Trophoblast cell (in vitro differentiated cells and primary cell): ENCODE results near the gene IL17RA.
A peak's percentile ranks its signal among the peaks of the same experiment; 100 is the strongest.

ENCODE experiments used
- DNase-seq, 2 donors: peaks; one replicate each; pipeline ENCODE4 v3.0.0-alpha.2; 2016
- H2AFZ ChIP-seq: 2 replicates; pipeline ENCODE4 v1.6.1; 2013; ENCODE audit warnings: low read length, moderate library complexity, mild to moderate bottlenecking; ENCODE audit not compliant: insufficient read depth, poor library complexity
- H2AK5ac ChIP-seq: 2 replicates; pipeline ENCODE4 v1.6.1; 2013; ENCODE audit warnings: mild to moderate bottlenecking, low read length
- H2BK120ac ChIP-seq: 2 replicates; pipeline ENCODE4 v1.6.1; 2013; ENCODE audit warnings: low read length, mild to moderate bottlenecking, moderate library complexity; ENCODE audit not compliant: insufficient read depth, poor library complexity
- H2BK12ac ChIP-seq: 2 replicates; pipeline ENCODE4 v1.6.1; 2013; ENCODE audit warnings: mild to moderate bottlenecking, low read length, moderate library complexity
- H2BK5ac ChIP-seq: 2 replicates; pipeline ENCODE4 v1.6.1; 2013; ENCODE audit warnings: low read length, low read depth, moderate library complexity, mild to moderate bottlenecking; ENCODE audit not compliant: poor library complexity
- H3K14ac ChIP-seq: 2 replicates; pipeline ENCODE4 v1.6.1; 2013; ENCODE audit warnings: mild to moderate bottlenecking, low read length
- H3K18ac ChIP-seq: 2 replicates; pipeline ENCODE4 v1.6.1; 2013; ENCODE audit warnings: mild to moderate bottlenecking, low read length
- H3K23ac ChIP-seq: 2 replicates; pipeline ENCODE4 v1.6.1; 2013; ENCODE audit warnings: low read length
- H3K27ac ChIP-seq: 2 replicates; pipeline ENCODE4 v1.5.1; 2013; ENCODE audit warnings: low read depth, mild to moderate bottlenecking, inconsistent platforms, low read length, moderate library complexity
- H3K27me3 ChIP-seq: 2 replicates; pipeline ENCODE4 v1.6.1; 2013; ENCODE audit warnings: inconsistent platforms, mild to moderate bottlenecking, low read length, moderate library complexity; ENCODE audit not compliant: insufficient read depth
- H3K36me3 ChIP-seq, 2 experiments: 1 replicate in 1 of 2; 2 replicates in 1 of 2; pipeline ENCODE4 v1.6.1; 2013; ENCODE audit warnings: low read length in 2 of 2, mild to moderate bottlenecking in 2 of 2, moderate library complexity in 1 of 2; ENCODE audit not compliant: insufficient read depth in 2 of 2, control insufficient read depth in 1 of 2
- H3K4ac ChIP-seq: 2 replicates; pipeline ENCODE4 v1.6.1; 2013; ENCODE audit warnings: low read depth, mild to moderate bottlenecking, low read length, moderate library complexity
- H3K4me1 ChIP-seq, 2 experiments: 1 replicate in 1 of 2; 2 replicates in 1 of 2; pipeline ENCODE4 v1.6.1; 2013; ENCODE audit warnings: low read length in 2 of 2, mild to moderate bottlenecking in 2 of 2, moderate library complexity in 1 of 2; ENCODE audit not compliant: insufficient read depth in 2 of 2, control insufficient read depth in 1 of 2
- H3K4me2 ChIP-seq: 2 replicates; pipeline ENCODE4 v1.6.1; 2013; ENCODE audit warnings: inconsistent platforms, mild to moderate bottlenecking, low read length, moderate library complexity
- H3K4me3 ChIP-seq: 2 replicates; pipeline ENCODE4 v1.5.1; 2013; ENCODE audit warnings: mild to moderate bottlenecking, low read depth, low read length, inconsistent platforms
- H3K79me1 ChIP-seq: one replicate; pipeline ENCODE4 v1.6.1; 2013; ENCODE audit warnings: low read length
- H3K79me2 ChIP-seq: 2 replicates; pipeline ENCODE4 v1.6.1; 2013; ENCODE audit warnings: low read length, mild to moderate bottlenecking; ENCODE audit not compliant: control insufficient read depth, insufficient read depth, poor library complexity
- H3K9ac ChIP-seq: 2 replicates; pipeline ENCODE4 v1.6.1; 2013; ENCODE audit warnings: mild to moderate bottlenecking, low read length
- H3K9me3 ChIP-seq: 2 replicates; pipeline ENCODE4 v1.6.1; 2013; ENCODE audit warnings: low read depth, mild to moderate bottlenecking, control low read depth, inconsistent platforms, low read length; ENCODE audit not compliant: insufficient read depth
- H4K12ac ChIP-seq: 2 replicates; pipeline ENCODE4 v1.6.1; 2013; ENCODE audit warnings: low read depth, mild to moderate bottlenecking, low read length, moderate library complexity
- H4K8ac ChIP-seq: 2 replicates; pipeline ENCODE4 v1.6.1; 2013; ENCODE audit warnings: low read depth, mild to moderate bottlenecking, low read length, moderate library complexity
- H4K91ac ChIP-seq: one replicate; pipeline ENCODE4 v1.6.1; 2013; ENCODE audit warnings: low read depth, mild to moderate bottlenecking, low read length, moderate library complexity
- WGBS: extraction: QIAGEN DNeasy Blood & Tissue Kit; methylation state at CpG from one replicate; pipeline ENCODE4 v1.1.7; 2013; ENCODE audit warnings: missing lambda C conversion rate; ENCODE audit not compliant: insufficient read length, insufficient coverage; ENCODE audit errors: extremely low coverage; 5-methylcytosine and 5-hydroxymethylcytosine counted together

Gene IL17RA

DNA sequence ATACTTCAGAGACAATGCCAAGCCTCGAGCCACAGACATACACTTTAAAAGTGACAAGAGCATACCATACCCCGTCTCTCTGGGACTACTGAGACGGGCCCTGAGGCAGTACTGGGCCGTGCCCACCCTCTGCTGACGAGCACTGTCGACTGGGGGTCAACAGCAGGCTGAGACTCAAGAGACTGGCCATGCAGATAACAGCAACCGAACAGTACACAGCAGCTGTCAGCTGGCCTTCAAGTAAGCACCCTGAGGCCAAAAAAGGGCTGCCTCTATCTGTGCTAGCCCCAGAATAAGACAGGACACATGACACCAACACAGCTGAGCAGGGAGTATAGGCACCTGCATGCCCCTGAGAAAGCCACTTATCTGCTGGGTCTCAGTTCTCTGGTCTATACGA lies 55.2 kb downstream of the IL17RA start:
- no peak overlapping the region for H3K18ac ChIP-seq
- H3K9ac ChIP-seq = no peak overlapping the region
- H3K27me3 ChIP-seq = no peaks in the 10 kb centered on the region
- H3K14ac ChIP-seq = no peak overlapping the region
- H3K9me3 ChIP-seq = no peaks in the 10 kb centered on the region
- DNase-seq = no peak
- H4K12ac ChIP-seq = no peak overlapping the region
- no peak overlapping the region for H4K8ac ChIP-seq
- H4K91ac ChIP-seq = no peak overlapping the region
- no peaks in the 10 kb centered on the region for H3K79me1 ChIP-seq
- peaks cover 13 to 24% of the 10 kb centered on the region in 2 experiments for H3K36me3 ChIP-seq
- no peak overlapping the region for H2AK5ac ChIP-seq
- no peak overlapping the region for H2BK120ac ChIP-seq
- no peaks in the 10 kb centered on the region for H3K79me2 ChIP-seq
- no peak overlapping the region for H3K23ac ChIP-seq
- no peaks in the 10 kb centered on the region for H3K4me1 ChIP-seq
- H3K4ac ChIP-seq = no peak overlapping the region
- H3K4me3 ChIP-seq = no peak overlapping the region
- H2AFZ ChIP-seq = no peak overlapping the region
- H3K27ac ChIP-seq = no peak overlapping the region
- no CpG with 5 or more reads among the region's 8 CpGs for WGBS
- no peak overlapping the region for H2BK12ac ChIP-seq
- no peak overlapping the region for H2BK5ac ChIP-seq
- H3K4me2 ChIP-seq = no peak overlapping the region

DNA sequence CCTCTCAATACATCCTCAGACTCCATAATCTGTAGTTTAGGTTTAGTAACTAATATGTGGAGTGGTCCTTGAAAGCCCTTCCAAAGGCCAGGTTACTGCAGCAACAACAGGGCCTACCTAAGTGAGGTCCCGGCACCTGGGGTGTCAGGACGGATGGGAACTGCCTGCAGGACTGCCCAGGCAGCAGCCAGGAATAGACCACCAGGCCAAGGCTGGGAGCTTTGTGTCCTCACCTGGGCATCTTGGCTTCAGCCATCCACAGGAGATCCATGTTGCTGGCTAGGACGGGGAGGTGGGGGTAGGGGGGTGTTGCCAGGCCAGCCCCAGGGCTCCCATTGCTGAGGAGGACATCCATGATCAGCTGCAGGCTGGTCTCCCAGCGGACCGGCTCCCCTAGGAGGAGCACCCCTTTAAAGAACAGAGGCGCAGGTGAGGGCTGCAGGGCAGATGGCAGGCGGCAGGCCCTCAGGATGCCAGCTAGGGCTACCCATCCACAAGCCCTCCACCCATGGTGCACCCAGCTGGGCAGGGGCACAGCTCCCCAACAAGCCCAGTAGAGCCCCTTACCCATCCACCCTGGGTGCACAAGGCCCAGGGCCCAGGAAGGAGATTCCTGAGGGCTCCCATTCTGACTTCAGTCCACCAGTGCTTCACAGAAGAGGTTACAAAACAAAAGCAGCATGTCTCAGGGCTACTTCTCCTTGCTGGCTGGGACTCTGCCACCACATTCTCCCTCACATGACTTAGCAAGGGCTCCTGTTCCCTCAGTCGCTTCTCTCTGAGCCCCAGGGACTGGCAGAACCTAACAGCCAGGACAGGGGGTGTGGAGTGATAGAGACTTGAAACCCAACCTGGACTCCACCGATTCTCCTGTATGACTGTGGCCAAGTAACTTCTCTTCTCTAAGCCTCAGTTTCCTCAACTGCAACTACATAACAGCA lies 56.3 kb downstream of the IL17RA start:
- no peaks in the 10 kb centered on the region for H3K9me3 ChIP-seq
- H3K4ac ChIP-seq = no peak overlapping the region
- no peak overlapping the region for H4K8ac ChIP-seq
- no peak for DNase-seq
- H3K36me3 ChIP-seq = peaks cover 14 to 25% of the 10 kb centered on the region in 2 experiments
- H3K18ac ChIP-seq = no peak overlapping the region
- peak overlapping the region; percentile 63 for H3K23ac ChIP-seq
- no peak overlapping the region for H2AK5ac ChIP-seq
- H3K79me2 ChIP-seq = no peaks in the 10 kb centered on the region
- H2AFZ ChIP-seq = no peak overlapping the region
- no peak overlapping the region for H3K4me3 ChIP-seq
- H3K27ac ChIP-seq = no peak overlapping the region
- H3K4me2 ChIP-seq = no peak overlapping the region
- no peak overlapping the region for H3K14ac ChIP-seq
- H4K12ac ChIP-seq = no peak overlapping the region
- no peaks in the 10 kb centered on the region for H3K4me1 ChIP-seq
- WGBS = no CpG with 5 or more reads among the region's 9 CpGs
- H2BK5ac ChIP-seq = no peak overlapping the region
- no peaks in the 10 kb centered on the region for H3K27me3 ChIP-seq
- H3K79me1 ChIP-seq = no peaks in the 10 kb centered on the region
- H4K91ac ChIP-seq = no peak overlapping the region
- H2BK120ac ChIP-seq = no peak overlapping the region
- H3K9ac ChIP-seq = no peak overlapping the region
- no peak overlapping the region for H2BK12ac ChIP-seq

- Histone ChIP-seq H2AK5ac (no peak overlapping the region), H3K79me1 (no peaks in the 10 kb centered on the region), H4K91ac (no peak overlapping the region), H4K8ac (no peak overlapping the region), H2BK12ac (no peak overlapping the region), H3K14ac (no peak overlapping the region), H2AFZ (no peak overlapping the region), H3K4ac (no peak overlapping the region), H3K36me3 (peaks cover 9 to 25% of the 10 kb centered on the region in 2 experiments), H2BK5ac (no peak overlapping the region), H3K23ac (no peak overlapping the region), H4K12ac (no peak overlapping the region), H3K4me3 (no peak overlapping the region), H3K27ac (no peak overlapping the region), H3K18ac (no peak overlapping the region), H3K4me2 (no peak overlapping the region), H3K79me2 (no peaks in the 10 kb centered on the region), H3K4me1 (no peaks in the 10 kb centered on the region), H3K9me3 (peaks cover 3% of the 10 kb centered on the region), H3K27me3 (no peaks in the 10 kb centered on the region), H2BK120ac (no peak overlapping the region), H3K9ac (no peak overlapping the region)
- no CpG with 5 or more reads among the region's 9 CpGs for WGBS
- no peak for DNase-seq
These were observed 58.3 kb downstream of the IL17RA start for GRCh38 chr22:17143101-17143500.

GRCh38 chr22:17143826-17144225 lies 59.0 kb downstream of the IL17RA start:
- H2BK120ac ChIP-seq = no peak overlapping the region
- no peaks in the 10 kb centered on the region for H3K79me2 ChIP-seq
- H4K12ac ChIP-seq = no peak overlapping the region
- no peaks in the 10 kb centered on the region for H3K4me1 ChIP-seq
- H3K79me1 ChIP-seq = no peaks in the 10 kb centered on the region
- no peak overlapping the region for H4K8ac ChIP-seq
- no peak overlapping the region for H3K4me3 ChIP-seq
- H3K18ac ChIP-seq = no peak overlapping the region
- no CpG with 5 or more reads among the region's 8 CpGs for WGBS
- H3K4me2 ChIP-seq = no peak overlapping the region
- no peak overlapping the region for H3K9ac ChIP-seq
- H3K23ac ChIP-seq = no peak overlapping the region
- H3K27ac ChIP-seq = no peak overlapping the region
- H3K27me3 ChIP-seq = no peaks in the 10 kb centered on the region
- H2AK5ac ChIP-seq = no peak overlapping the region
- H3K14ac ChIP-seq = no peak overlapping the region
- DNase-seq = no peak
- peaks cover 9 to 25% of the 10 kb centered on the region in 2 experiments for H3K36me3 ChIP-seq
- no peak overlapping the region for H3K4ac ChIP-seq
- H2AFZ ChIP-seq = no peak overlapping the region
- H4K91ac ChIP-seq = no peak overlapping the region
- no peak overlapping the region for H2BK12ac ChIP-seq
- peaks cover 3% of the 10 kb centered on the region for H3K9me3 ChIP-seq
- H2BK5ac ChIP-seq = no peak overlapping the region
